GM18498 (cell line): ENCODE measurements around the gene UBE2D3.

Experiments used
- ATAC-seq: cut with Tn5 transposase; IDR thresholded peaks from one replicate; pipeline ENCODE4 v1.9.1; 2021; ENCODE audit warnings: mild to moderate bottlenecking, moderate library complexity; ENCODE audit not compliant: unreplicated experiment

Gene UBE2D3

GRCh38 chr4:102758241-102759160 is 68.8 kb downstream of the UBE2D3 start:
- ATAC-seq, result no peak

- no peak for ATAC-seq
Observed at GRCh38 chr4:102757681-102758080, 69.7 kb downstream of the UBE2D3 start.

- no peak for ATAC-seq
Observed at GRCh38 chr4:102754044-102754443, 73.3 kb downstream of the UBE2D3 start.

GRCh38 chr4:102751941-102752340 is 75.4 kb downstream of the UBE2D3 start:
- ATAC-seq, result no peak
